Measurements from ENCODE around the gene ROCK2.

ROCK2 gene

DNA sequence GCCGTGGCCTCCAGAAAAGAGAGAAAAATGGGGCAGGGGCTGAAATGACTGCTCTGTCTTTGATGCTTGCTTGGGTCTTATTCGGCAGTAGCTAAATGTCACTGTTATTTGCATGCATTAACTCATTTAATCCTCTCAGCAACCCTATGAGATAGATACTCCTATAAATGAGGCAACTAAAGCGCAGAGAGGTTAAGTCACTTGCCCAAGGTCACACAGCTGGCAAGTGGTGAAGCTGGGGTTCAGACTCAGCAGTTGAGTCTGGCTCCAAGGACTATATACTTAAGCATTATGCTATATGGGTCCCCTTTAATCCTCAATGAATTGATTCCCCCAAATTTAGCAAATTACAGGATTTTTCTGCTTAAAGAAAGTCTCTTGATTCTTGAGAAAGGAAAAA lies 198.4 kb downstream of the ROCK2 start:
- no peak for DNase-seq (ENCODE audit: low read depth, low spot score)
- no peak overlapping the region for H3K4me3 ChIP-seq (ENCODE audit: low read length)

DNA sequence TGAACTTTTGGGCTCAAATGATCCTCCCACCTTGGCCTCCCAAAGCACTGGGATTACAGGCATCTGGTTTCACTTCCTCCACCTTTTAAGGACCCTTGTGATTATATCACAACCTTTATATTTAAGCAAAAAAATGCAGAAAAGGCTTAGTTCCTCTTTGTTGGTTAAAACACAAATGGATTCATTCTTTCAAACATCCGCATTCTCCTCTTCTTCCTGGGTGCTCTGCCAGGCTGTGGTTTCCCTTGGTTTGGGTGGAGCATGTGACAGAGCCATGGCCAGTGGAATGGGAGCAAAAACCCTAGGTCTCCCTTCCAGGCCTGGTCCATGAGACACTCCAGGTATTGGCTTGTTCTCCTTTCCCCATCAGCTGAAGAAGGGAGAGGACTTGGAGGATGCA lies 199.1 kb downstream of the ROCK2 start:
- no peak overlapping the region for H3K4me3 ChIP-seq (ENCODE audit: low read length)
- DNase-seq (ENCODE audit: low read depth, low spot score), result no peak

DNA sequence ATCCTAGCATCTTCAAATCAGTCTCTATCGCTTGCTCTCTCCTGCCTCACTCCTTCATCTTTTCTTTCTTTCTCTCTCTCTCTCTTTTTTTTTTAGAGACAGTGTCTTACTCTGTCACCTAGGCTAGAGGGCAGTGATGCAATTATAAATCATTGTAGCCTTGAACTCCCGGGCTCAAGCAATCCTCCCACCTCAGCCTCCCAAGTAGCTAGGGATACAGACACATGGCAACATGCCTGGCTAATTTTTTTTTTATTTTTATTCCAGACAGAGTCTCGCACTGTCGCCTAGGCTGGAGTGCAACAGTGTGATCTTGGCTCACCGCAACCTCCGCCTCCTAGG lies 199.7 kb downstream of the ROCK2 start:
- no peak overlapping the region for H3K4me3 ChIP-seq (ENCODE audit: low read length)
- no peak for DNase-seq (ENCODE audit: low read depth, low spot score)

DNA sequence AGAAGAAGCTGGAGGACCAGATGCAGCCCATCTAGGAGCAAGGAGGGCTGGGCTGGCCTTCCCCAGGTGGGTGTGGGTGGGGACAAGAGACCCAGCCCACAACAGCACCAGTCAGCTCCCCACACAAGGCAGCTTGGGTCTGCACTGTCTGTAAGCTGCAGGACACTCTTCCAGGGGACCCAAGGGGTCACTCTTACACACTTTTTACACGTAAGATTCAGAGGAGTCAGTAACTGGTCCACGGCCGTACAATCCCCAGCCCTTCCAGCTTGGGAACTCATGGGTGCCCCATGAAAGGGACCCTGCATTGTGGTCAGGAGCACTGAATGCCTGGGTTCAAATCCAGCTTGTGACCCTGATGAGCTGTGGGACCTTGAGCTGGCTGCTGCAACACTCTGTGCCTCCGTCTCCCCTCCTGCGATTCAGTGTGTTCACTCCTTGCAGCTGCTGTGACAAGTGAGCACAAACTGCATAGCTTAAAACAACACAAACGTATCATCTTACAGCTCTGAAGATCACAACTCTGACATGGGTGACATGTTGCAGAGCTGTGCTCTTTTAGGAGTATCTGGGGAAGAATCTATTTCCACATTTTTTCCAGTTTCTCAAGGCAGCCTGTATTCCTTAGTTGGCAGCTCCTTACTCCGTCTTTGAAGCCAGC lies 200.2 kb downstream of the ROCK2 start:
- no peak for DNase-seq (ENCODE audit: low read depth, low spot score)
- no peak overlapping the region for H3K4me3 ChIP-seq (ENCODE audit: low read length)

DNA sequence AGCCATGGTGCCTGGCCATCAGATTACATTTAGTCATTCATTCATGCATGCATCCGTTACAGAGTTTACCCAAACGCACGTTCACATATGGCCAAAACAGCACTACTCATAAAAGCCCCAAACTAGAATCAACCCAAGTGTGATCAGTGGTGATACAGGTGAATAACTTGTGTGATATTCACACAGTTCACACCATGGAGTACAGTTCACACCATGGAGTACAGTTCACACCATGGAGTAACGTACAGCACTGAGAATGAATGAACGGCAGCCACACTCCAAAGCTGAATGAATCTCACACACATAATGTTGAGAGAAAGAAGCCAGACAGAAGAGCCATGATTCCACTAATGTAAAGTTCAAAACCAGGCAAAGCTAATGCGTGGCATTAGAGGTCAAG lies 201.4 kb downstream of the ROCK2 start:
- H3K4me3 ChIP-seq (ENCODE audit: low read length), result no peak overlapping the region
- DNase-seq (ENCODE audit: low read depth, low spot score), result no peak

DNA sequence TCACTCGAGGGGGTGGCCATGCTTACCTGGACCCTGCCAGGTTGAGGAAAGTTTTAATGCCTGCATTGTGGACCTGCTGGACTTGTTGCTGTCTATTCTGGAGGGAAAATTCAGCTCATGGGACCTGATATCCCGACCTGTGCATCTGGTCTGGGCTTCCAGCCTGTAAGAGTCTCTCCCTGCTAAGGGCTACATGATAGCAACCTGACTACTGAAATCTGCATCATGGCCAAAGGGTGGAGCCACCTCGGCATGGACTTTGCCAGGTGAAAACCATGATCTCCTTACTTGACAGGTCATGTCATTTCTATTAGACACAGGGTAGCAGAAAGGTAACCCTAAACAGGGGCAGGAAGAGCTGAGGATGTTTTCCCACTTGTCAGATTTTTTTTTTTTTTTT lies 202.1 kb downstream of the ROCK2 start:
- H3K4me3 ChIP-seq (ENCODE audit: low read length), result no peak overlapping the region
- DNase-seq (ENCODE audit: low read depth, low spot score), result no peak

DNA sequence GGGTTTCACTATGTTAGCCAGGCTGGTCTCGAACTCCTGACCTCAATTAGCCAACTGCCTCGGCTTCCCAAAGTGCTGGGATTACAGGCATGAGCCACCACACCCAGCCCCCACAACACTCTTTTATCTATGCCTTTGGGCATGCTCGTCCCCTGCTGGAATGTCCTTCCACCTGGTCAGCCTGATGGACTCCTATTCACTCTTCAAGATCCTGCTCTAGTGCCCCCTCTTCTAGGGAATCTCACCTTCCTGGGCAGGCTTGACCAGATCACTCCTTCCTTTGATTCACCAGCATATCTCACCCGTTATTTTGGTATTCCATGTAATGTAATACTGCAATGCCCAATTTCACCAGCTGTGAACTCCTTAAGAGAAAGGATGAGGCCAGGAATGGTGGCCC lies 203.1 kb downstream of the ROCK2 start:
- H3K4me3 ChIP-seq (ENCODE audit: low read length), result no peak overlapping the region
- DNase-seq (ENCODE audit: low read depth, low spot score), result no peak

DNA sequence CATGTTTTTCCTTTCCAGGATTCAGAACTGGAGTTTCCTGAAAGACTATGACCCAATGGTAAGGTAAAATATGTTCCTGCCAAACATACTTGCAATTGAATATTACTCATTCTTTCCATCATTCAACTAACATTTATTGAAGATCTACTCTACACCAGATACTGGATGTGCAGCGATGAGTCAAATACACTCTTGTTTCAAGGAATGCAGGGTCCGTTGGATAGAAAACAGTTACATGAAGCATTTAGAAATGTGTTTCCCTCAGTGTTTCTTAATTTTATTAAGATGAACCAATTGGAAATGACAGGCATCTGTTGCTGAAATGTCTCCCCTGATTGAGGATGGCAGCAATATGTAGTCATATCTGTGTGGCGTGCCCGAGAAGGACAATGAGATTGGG lies 203.9 kb downstream of the ROCK2 start:
- DNase-seq (ENCODE audit: low read depth, low spot score), result no peak
- H3K4me3 ChIP-seq (ENCODE audit: low read length), result no peak overlapping the region

DNA sequence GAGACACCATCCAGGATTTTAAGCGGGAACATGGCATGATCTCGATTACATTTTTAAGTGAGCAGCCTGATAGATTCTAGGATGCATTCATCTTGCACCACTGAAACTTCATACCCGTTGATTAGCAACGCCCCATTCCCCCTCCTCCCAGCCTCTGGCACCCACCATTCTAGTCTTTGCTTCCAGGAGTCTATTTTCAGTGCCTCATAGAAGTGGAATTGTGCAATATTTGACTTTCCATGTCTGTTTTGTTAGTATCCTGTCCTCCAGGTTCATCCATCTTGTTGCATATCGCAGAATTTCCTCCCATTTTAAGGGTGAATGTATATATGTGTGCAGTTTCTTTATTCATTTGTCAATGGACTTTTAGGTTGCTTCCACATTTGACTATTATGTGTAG lies 210.1 kb downstream of the ROCK2 start:
- DNase-seq (ENCODE audit: low read depth, low spot score), result no peak
- H3K4me3 ChIP-seq (ENCODE audit: low read length), result no peak overlapping the region

DNA sequence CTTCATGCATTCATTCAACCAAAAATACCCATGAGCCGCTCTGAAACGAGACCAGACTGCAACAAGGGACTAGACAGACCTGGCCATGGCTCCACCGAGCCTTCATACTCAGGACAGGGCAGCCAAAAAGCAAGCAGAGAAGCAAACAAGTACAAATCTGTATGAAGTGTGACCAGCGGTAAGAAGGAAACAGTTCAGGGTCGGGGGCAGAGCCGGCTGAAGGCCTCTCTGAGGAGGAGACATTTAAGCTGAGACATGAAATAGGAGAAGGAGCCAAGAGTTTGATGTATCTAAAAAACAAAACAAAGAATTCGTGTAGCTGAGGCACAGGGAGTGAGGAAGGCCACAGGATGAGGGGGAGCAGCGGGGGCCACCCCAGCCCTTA lies 210.5 kb downstream of the ROCK2 start:
- no peak overlapping the region for H3K4me3 ChIP-seq (ENCODE audit: low read length)
- no peak for DNase-seq (ENCODE audit: low read depth, low spot score)

DNA sequence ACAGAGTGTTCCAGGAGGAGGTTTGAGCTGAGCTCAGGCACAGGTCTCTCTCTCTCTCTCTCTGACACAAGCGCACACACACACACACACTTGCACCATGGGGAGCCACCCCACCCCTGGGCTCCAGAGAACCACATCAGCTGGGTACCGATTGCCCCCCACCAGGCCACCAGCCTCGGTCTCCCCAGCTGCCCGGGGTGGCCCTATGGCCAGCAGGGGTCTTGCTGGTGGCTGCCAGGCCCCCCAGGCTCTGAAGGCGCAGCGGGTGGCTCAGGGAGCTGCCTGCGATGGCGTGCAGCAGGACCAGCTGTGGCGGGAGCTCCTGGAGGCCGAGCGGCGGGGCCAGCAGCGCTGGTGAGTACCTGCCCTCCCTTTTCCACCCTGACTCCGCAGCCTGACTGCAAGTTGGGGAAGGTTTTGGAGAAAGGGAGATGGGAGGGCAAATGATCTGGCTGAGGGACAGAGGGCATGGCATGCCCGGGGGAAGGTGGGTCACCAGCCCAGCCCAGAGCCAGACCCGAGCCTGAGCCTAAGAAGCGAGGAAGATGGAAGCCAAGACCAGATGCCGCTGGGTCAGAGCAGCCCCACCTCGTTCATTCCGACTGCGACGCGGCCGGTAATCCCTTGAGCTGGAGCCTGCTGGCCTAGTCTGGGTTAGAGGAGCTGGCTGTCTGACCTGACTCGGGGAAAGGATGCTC lies 211.0 kb downstream of the ROCK2 start:
- DNase-seq (ENCODE audit: low read depth, low spot score), result no peak
- peak overlapping the region; percentile 37 for H3K4me3 ChIP-seq (ENCODE audit: low read length)

DNA sequence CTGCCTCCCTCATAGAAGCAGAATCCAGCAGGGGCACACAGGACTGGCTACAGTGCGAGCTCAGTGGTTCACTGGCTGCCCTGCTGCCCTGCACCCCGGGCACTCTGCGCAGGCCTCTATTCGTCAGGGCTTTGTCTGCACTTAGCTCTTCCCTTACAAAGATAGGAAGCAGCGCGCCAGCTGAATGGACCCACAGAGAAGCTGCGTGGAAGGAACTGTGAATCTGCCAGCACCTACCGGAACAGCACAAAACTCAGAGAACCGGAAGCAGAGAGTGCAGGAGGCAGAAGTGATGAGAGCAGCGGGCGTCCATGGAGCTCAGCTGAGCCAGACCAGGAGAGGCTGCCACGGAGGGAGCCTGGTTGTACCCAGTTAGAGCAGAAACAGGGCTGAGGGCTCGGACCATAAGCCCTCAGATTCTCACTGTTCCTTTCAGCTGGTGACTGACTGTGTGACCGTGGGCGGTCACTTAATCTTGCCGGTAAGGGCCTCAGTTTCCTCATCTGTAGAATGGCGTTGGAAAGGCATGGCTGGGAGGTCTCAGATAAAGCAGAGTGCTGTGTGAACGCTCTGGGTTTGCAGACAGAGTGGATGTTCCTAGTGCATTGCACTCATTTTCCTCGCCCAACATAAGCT lies 212.3 kb downstream of the ROCK2 start:
- no peak for DNase-seq (ENCODE audit: low read depth, low spot score)
- peak overlapping the region; percentile 37 for H3K4me3 ChIP-seq (ENCODE audit: low read length)

DNA sequence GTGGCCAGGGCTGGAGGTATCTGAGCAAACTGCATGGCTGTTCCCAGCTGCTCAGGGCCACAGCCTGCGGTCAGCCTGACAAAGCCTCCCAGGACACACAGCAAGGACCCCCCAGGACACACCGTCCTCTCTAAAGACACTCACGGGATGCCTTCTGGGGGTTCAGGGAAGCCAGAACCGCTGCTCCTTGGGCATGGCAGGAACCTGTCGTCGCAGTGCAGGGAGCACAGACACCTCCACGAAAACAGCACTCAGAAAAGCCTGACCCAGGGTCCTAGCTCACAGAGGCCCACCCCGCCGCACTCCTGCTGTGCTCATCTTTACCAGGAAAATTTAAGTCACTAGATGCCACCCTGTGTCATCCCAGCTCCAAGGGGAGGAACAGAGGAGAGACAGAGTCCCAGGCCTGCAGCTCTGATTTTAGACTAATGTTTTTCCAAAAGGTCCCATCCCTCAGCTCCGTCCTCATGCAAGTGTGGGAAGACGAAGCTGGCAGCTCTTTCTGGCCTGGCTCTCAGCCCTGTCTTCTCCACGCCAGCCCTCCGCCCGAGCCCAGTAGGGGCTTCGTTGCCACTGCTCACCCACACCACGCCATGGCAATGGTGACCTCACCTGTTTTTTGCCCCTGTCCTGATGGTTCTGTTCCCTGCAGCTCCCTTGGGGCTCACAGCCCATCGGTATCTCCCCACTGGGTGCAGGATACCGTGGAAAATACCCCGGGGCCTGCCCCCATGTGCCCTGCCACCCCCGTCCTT lies 213.1 kb downstream of the ROCK2 start:
- no peak overlapping the region for H3K4me3 ChIP-seq (ENCODE audit: low read length)
- no peak for DNase-seq (ENCODE audit: low read depth, low spot score)
